DMS114 treated with DMSO at 0.1 percent for 48 hours (cell line): ENCODE data around the gene PTH1R.

ENCODE experiments used
- DNase-seq: peaks from one replicate; lab custom pipeline; 2025; ENCODE audit not compliant: unreplicated experiment; lab: John Stamatoyannopoulos, UW

The PTH1R gene

DNA sequence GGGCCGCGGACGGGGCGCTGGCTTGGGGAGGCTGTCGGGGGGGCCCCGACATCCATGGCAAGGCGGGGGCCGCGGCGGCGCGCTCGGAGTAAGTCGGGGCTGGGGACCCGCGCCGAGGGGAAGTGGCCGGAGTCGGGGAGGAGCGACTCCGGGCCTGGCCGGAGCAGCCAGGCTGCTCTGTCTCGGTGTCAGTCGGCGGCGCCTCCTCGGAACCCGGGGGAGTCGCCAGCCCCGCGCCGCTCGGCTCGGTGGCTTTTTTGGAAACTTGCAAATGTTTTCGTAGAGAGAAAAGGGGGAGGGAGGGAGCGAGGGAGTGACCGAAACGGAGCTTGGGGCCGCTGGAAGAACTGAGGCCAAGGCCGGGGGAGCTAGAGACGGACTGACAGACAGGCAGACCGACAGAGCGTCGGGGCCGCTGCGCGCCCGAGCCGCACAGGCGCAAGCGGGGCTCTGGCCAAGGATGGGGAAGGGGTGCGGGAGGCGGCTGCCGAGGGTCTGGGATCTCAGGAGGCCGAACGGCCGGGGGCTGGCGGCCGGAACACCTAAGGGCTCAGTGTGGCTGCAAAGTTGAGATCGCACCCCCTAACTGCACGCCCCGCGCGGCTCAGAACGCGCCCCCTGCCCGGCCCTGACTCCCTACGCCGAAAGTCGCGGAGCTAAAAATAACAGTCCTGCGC lies 5.0 kb downstream of the PTH1R start:
- DNase-seq, result no peak

- no peak for DNase-seq
These were observed 5.7 kb downstream of the PTH1R start for GRCh38 chr3:46883054-46883829.

DNA sequence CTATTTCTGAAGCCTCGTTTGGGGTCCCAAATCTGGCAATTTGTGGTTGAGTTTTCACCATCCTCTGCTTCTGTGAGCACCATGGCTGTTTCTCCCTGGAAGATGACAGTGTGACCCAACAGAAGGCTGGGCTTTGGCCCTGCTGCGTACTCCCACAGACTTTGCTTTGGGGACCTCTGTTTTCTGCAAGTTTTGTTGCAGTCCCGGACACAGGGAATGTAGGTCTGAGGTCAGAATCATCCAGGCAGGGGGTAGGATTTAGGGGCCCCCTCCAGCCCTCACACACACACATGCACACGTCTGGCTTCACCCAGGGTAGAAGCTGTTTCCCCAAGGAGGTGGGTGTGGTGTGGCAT lies 6.3 kb downstream of the PTH1R start:
- DNase-seq, result no peak

DNA sequence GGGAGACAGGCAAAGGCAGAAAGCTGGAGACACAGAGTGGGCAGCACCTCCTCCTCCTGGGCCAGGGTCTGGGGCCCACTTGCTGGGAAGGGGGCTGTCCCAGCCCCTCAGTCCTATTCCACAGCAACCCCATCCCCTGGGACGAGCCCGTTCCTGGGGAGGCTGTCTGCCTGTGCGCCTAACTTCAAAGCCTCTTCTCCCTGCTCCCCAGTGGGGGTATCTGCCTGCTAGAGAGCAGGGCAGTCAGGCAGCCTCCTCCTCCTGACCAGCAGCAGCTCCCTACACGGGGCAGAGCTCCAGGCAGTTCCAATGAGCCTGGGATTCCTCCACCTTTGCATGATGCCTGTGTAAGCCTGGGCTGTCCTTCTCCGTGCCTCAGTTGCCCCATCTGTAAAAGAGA lies 6.9 kb downstream of the PTH1R start:
- DNase-seq, result no peak

DNA sequence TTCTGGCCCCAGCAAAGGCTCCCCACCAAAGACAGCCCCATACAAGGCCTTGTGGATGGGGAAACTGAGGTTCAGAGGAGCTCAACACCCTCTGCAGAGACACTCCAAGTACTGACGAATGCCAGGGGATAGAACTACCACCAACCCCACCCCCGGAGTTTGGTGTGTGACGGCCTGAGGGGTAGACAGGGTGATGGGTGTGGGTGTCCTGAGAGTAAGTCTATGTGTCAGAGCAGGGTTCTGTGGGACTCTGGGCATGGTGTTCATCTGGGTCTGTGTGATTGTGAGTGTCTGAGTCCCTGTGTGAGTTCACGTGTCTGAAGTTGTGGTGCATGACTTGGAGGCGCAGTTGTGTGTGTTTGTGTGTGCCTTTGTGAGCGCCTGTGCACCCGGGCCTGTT lies 7.4 kb downstream of the PTH1R start:
- no peak for DNase-seq

DNA sequence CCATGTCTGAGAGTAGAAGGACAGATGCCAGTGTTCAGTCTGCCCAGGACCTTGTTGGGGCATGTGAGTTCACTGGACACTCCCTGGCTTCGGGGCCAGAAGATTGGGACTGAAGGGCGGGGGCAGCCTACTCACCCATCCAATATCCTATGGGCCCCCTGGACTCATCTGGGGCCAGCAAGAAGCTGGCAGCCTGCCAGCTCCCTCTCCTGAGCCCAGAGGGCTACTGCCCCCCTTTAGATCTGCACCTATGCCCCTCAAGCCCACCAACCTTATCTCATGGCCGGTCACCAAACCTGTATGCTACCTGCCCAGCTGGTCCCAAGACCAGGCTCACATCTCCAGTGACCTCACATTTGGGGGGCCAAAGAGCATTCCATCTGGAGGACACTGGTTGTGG lies 8.1 kb downstream of the PTH1R start:
- no peak for DNase-seq

DNA sequence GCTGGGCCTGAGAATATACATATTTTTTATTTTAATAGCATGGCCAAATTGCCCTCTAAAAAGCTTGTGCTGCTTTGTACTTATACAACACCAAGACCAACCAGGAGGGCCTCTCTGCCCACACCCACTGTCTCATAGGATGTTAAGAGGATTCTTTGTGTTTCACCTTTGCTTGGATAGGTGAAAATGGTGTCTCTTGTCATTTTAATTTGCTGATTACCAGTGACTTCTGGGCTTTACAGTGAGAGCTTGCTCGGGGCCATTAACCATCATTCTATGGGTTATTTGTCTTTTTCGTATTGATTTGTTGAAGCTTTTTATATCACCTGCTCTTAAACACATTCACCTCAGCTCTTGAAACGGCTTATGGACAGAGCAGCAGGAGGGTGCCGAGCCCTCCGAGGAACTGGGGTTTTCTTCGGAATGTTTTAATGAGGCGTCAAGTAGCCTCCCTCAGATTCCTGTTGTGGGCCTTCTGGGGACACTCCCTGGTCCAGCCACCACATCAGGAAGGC lies 10.5 kb downstream of the PTH1R start:
- no peak for DNase-seq

DNA sequence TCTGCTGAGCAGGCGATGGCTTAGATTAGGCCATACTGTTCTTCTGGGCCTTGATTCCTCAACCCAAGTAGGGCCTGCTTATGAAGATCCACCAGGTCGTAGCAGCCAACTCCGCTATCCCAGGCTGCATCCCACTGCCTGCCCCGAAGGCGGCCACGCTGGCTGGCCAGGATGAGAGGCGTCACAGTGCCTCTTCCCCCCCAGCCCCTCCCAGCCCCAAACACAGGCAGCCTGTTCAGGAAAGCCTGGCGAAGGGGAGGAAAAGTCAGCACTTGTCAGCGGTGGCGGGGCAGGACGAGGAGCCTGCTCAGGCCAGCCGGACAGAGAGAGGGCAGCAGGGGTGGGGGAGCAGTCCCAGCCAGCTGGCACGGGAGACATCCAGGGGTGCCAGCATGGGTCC lies 11.2 kb downstream of the PTH1R start:
- DNase-seq, result no peak

DNA sequence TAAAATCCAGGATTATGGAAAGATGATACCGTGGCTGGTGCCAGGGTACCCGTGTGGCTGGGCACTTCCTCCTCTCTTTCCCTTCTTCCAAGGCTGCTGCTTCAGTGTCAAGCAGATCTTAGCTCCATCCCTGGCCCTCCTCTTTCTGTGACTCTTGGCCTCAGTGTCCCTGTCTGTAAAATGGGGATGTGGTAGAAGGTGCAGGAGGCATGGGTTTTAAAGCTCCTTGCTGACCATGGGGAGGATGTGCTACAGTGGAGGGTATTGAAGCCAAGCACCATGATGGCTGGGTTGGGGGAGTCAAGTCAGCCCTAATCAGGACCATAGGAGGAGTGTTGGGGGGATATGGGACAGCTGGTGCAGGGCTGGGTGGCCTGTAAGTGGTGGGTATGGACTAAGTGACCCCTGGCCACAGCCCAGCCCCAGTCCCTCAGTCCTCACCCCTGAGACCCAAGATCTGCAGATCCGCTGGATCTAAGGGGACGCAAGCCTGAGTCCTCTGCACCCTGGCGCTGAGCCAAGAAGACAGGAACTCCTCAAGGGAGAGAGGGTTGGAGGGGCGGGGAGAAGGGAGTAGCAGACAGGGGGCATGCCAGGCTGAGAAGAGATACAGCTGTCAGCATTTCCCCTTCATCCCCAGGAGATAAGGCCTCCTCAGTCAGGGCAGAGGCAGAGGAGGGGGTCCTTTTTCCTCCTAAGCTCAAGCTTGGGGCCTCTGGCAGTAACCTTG lies 12.0 kb downstream of the PTH1R start:
- no peak for DNase-seq

DNA sequence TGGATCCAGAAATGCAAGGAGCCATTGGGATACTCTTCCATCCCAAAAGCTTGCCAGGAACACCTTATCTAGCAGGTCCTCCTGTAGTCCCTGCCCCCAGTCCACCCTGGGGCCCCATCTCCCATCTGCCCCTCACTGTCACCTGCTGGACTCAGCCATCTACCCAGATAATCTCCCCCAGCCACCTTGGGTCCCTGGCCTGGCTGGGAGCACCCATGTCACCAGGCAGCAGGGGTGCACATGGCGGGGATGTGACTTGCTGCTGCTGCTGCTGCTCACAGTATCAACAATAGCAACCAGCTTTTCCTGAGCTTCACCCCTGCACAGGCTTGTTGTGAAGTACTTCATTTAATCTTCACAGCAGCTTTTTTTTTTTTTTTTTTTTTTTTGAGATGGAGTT lies 12.6 kb downstream of the PTH1R start:
- no peak for DNase-seq

DNA sequence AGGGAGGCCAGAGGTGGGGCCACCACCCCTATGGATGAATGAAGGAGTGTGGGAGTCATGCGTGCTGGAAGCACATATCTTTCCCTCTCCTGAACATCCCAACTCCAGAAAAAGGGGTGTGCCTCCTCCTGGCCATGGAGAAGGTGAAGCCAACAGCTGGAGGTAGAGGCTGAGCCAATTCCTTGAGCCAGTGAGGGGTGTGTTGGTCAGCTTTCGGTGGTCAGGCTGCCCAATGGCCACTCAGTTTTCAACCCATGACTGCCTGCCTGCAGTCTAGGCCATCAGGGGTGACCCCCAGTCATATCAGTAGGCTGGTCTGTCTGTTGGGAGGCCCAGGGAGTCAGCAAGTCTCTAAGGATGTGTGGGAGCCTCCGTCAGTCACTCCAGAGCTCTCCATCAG lies 13.6 kb downstream of the PTH1R start:
- no peak for DNase-seq

- peak; percentile 33 for DNase-seq
These were observed 15.0 kb downstream of the PTH1R start for GRCh38 chr3:46892285-46893145.

DNA sequence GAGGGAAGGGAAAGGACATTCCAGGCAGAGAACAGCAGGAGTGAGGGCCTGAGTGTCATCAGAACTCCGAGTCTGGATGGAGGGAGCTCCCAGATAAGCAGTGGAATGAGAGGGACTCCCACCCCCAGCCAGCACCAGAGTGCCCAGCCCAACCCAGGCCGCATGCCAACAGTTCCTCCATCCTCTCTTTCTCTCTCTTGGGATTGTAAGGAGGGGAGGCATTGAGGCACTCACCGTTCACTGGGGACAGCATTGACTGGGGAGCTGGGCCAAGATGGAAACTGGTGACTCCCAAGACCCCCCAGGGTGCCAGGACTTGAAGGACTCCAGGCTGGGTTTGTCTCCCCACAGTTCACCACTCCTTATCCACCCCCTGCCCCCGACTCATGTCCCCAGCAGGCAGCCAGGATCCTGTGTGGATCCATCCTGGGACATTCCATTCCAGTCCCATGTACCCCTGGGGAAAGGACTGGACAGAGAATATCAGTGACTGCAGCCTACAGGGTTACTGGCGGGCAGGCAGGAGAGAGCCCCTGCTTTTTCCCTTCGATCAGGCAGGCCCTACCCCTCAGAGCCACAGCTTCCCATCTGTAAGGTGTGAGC lies 15.7 kb downstream of the PTH1R start:
- no peak for DNase-seq

- DNase-seq, result no peak
These were observed 16.2 kb downstream of the PTH1R start for GRCh38 chr3:46893763-46894162.

DNA sequence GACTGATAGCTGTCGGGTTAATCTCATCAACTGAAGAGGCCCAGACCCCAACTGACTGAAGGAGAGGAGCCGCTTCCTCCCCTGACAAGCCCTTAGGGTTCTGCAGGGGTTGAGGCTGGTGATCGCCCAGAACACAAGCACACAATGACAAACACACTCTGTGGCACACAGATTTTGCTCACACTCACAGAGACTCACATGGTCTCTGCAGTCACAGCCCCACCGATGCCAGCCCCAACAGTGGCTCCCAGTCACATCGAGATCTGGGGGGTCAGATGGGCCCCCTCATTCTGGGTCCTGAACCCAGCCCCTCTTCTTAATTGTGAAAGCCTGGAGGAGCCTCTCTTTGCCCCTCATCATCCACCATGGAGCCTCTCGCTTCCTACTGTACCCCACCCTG lies 16.7 kb downstream of the PTH1R start:
- DNase-seq, result no peak

DNA sequence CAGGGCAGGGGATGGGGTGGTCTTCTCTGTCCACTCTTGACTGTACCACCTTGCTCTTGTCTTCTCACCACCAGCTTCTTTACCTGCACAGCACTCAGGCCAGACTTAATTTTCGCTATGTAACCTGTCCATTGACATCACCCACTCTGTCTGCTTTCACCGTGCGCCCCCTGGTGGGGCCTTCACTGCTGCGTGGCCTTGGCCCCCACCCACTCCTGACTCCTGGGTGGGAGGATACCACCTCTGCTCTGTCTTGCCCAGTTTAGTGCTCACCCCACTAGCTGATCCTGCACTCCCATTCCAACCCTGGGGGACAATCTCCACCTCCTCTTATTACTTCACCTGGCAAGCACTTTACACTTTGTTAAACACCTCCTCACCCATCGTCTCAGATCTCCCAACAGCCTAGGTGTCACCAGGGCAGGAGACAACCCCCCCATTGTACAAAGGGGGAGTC lies 17.7 kb downstream of the PTH1R start:
- peak; percentile 45 for DNase-seq

DNA sequence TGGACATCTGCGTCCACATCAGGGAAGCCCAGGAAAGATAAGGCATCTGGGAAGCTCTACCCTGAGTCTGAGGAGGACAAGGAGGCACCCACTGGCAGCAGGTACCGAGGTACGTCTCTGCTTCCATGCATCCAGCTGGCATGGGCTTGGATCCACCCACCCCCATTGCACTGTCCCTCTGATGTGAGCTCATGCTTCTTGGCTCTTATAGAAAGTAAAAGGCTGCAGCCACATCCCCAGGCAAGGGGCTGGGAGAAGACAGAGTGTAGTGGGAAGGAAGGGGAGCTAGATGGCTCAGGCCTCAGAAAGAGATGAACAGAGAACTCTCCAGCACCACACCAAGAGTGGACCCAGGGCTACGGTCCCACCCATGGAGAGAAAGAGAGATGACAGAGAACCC lies 18.2 kb downstream of the PTH1R start:
- no peak for DNase-seq

GRCh38 chr3:46896386-46896785 lies 18.9 kb downstream of the PTH1R start:
- DNase-seq, result no peak

- DNase-seq, result no peak
These were observed 19.5 kb downstream of the PTH1R start for GRCh38 chr3:46897031-46897430.

- no peak for DNase-seq
These were observed 20.4 kb downstream of the PTH1R start for GRCh38 chr3:46897829-46898320.
